Heart right ventricle (tissue), 16 donors: ENCODE data around the gene PGAP2. TPM values are rescaled to one million over a fixed set of nuclear protein-coding genes. Genes with fewer than 3 reads are reported as not detected.
"Not testable (repeated sequence)": the region's sequence is repeated elsewhere in the genome, so short reads cannot be mapped to it uniquely, and the experiment has no call there.

Source experiments
- ATAC-seq, 8 donors: fragments of 200-7000 bp; cut with Tn5 transposase; one replicate each; pipeline ENCODE4 v1.9.1; 2020; ENCODE audit warnings: mild to moderate bottlenecking in 8 of 8, moderate library complexity in 8 of 8, moderate number of reproducible peaks in 1 of 8
- DNase-seq, 2 donors: peaks; one replicate each; pipeline ENCODE4 v3.0.0-alpha.2; 2020
- H3K27ac ChIP-seq, 10 donors: fragments of 200-600 bp; sonication (generic) in 2 of 10; one replicate each; pipeline versions ENCODE4 v1.5.0 to v1.8.0; 2020 to 2022; ENCODE audit warnings: mild to moderate bottlenecking in 3 of 10
- H3K27me3 ChIP-seq, 7 donors: fragments of 200-600 bp; one replicate each; pipeline ENCODE4 v1.8.0; 2021 to 2022; ENCODE audit warnings: mild to moderate bottlenecking in 2 of 7
- H3K36me3 ChIP-seq, 9 donors: fragments of 200-600 bp; sonication (generic) in 1 of 9; one replicate each; pipeline versions ENCODE4 v1.5.0 to v1.8.0; 2020 to 2022; ENCODE audit warnings: mild to moderate bottlenecking in 2 of 9
- H3K4me1 ChIP-seq, 9 donors: fragments of 200-600 bp; sonication (generic) in 1 of 9; one replicate each; pipeline versions ENCODE4 v1.5.0 to v1.8.0; 2020 to 2022; ENCODE audit warnings: mild to moderate bottlenecking in 4 of 9
- H3K4me3 ChIP-seq, 10 donors: fragments of 200-600 bp; sonication (generic) in 2 of 10; one replicate each; pipeline versions ENCODE4 v1.5.0 to v1.8.0; 2020 to 2022; ENCODE audit warnings: mild to moderate bottlenecking in 7 of 10, moderate library complexity in 2 of 10
- H3K9me3 ChIP-seq, 11 donors: fragments of 200-600 bp in 10 of 11; sonication (generic) in 2 of 11; one replicate each; pipeline versions ENCODE4 v1.5.0 to v1.8.0; 2013 to 2022; ENCODE audit warnings: mild to moderate bottlenecking in 2 of 11, control low read depth in 1 of 11, moderate library complexity in 1 of 11
- WGBS, 2 donors: extraction: QIAGEN DNeasy Blood & Tissue Kit; methylation state at CpG; one replicate each; pipeline ENCODE4 v1.1.7; 2013; ENCODE audit warnings: inconsistent platforms in 1 of 2; 5-methylcytosine and 5-hydroxymethylcytosine counted together
- intact Hi-C, 10 donors: fragments of 100-400 bp; cut with DNase I; formaldehyde crosslinking; loops; one replicate each; pipeline versions ENCODE4 v1.11.1 to v1.14.2; 2022
- polyA plus RNA-seq, 2 donors: library from polyadenylated mRNA; stranded (reverse); fragments of 200-250 nt; gene quantifications; one replicate each; pipeline ENCODE4 v1.2.3, GENCODE V29; 2013
- total RNA-seq, 10 donors: library from RNA; stranded (reverse); fragmentation: NEBNext Ultra II Directional in 3 of 10; extraction: Animal tissue kit (Norgen Biotek cat#: 25700) in 3 of 10; gene quantifications; one replicate each; pipeline versions ENCODE4 v1.2.1 to v1.2.4, GENCODE V29; 2021 to 2023
- TF ChIP-seq, protein P1 (sequence below), 9 donors: fragments of 200-600 bp; sonication (generic) in 2 of 9; IDR thresholded peaks; one replicate each; pipeline versions ENCODE4 v1.5.0 to v1.8.0; 2021 to 2022; ENCODE audit warnings: antibody characterized with exemption in 9 of 9, mild to moderate bottlenecking in 5 of 9, moderate library complexity in 1 of 9
- donor health status: Arrhythmogenic right ventricular cardiomyopathy.
- donor health status: ischemic (EF 13 %, LVEDD 7.1; RV severe dilation, severe dysfunction).
- donor health status: healthy with polysubstance abuse.
- donor health status: DM: no; HTN: yes; CAD: no.
- donor health status: DM: no; HTN: no; CAD: no.
- donor health status: ischemic (EF 25% LVEDD 6.9; RV normal size, moderate dysfunction).
- donor health status: ischemic (EF 25% LVEDD 5.7; RV mildly dilated, moderate dysfunction).
- donor health status: healthy.
- donor health status: DM: yes; HTN: yes; CAD: no.
- donor health status: Ischemic cardiomyopathy.
- donor health status: ischemic (EF 35%, LVEDD 5.7; RV mildly dilated, moderate dysfunction).
- donor health status: nonischemic (EF 11% LVEDD 7.7; RV severe dilation, severe dysfunction).
- donor health status: DM: yes; HTN: yes; CAD: no.
- donor health status: PGD.
- donor health status: ischemic (EF 29% LVEDD 5.4; RV normal size, mild dysfunction).
- donor health status: nonischemic (EF 23%, LVEDD 6.1; RV moderate dilation, normal function).

Gene PGAP2
- total and polyA plus RNA-seq, 12 donors, result 12.7 to 29.8 (median 20.9) TPM

DNA sequence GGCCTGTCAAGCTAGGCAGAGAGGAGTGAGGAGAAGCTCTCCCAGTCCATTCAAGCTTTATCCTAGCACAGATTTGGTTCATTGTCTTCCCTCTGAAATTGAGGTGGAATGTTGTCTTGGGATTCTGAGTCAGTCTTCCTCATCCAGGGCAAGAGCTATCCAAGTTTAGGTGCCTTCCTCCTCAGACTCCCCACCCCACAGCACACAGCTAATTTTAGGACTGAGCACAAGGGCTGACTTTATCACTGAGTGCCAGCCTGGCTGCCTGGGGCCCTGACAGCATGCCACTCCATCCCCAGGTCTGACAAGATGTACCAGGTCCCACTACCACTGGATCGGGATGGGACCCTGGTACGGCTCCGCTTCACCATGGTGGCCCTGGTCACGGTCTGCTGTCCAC lies 2.6 kb downstream of the PGAP2 start:
- Histone ChIP-seq H3K4me3 (no peak overlapping the region), H3K27ac (peak overlapping the region in 9 of 10 donors; percentile 13 to 86 (median 76)), H3K36me3 (no peaks in the 10 kb centered on the region), H3K4me1 (peaks cover 0 to 55% (median 29%) of the 10 kb centered on the region in 9 donors), H3K27me3 (no peaks in the 10 kb centered on the region), H3K9me3 (no peaks in the 10 kb centered on the region)
- peak; percentile 44 to 79 (median 68) for ATAC-seq
- WGBS, 2 donors, result 66 to 79% methylated on average over 4 of the region's 4 CpGs
- TF ChIP-seq, protein P1, sequence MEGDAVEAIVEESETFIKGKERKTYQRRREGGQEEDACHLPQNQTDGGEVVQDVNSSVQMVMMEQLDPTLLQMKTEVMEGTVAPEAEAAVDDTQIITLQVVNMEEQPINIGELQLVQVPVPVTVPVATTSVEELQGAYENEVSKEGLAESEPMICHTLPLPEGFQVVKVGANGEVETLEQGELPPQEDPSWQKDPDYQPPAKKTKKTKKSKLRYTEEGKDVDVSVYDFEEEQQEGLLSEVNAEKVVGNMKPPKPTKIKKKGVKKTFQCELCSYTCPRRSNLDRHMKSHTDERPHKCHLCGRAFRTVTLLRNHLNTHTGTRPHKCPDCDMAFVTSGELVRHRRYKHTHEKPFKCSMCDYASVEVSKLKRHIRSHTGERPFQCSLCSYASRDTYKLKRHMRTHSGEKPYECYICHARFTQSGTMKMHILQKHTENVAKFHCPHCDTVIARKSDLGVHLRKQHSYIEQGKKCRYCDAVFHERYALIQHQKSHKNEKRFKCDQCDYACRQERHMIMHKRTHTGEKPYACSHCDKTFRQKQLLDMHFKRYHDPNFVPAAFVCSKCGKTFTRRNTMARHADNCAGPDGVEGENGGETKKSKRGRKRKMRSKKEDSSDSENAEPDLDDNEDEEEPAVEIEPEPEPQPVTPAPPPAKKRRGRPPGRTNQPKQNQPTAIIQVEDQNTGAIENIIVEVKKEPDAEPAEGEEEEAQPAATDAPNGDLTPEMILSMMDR (IDR thresholded peaks at IDR 0.05), result no peak
- intact Hi-C loops, result no loop called here
- DNase-seq, result peak in 1 of 2 donors; percentile 48

DNA sequence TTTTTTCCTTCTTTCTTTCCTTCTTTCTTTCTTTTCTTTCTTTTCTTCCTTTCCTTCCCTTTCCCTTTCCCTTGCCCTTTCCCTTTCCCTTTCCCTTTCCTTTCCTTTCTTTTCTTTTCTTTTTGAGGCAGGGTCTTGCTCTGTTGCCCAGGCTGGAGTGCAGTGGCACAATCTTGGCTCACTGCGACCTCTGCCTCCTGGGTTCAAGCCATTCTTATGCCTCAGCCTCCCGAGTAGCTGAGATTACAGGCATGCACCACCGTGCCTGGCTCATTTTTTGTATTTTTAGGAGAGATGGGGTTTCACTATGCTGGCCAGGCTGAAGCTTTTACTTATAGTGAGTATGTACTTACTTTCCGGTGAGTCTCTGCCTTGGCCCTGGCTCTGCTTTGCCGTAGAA lies 6.5 kb downstream of the PGAP2 start:
- DNase-seq, H3K36me3 ChIP-seq, intact Hi-C loops, H3K9me3 ChIP-seq, H3K27me3 ChIP-seq, ATAC-seq, H3K4me3 ChIP-seq: not testable (repeated sequence)
- Histone ChIP-seq H3K4me1 (peaks cover 0 to 55% (median 17%) of the 10 kb centered on the region in 9 donors), H3K27ac (peak overlapping the region in 1 of 10 donors; percentile 67)
- 95 to 96% methylated on average over 5 of the region's 5 CpGs for WGBS, 2 donors

DNA sequence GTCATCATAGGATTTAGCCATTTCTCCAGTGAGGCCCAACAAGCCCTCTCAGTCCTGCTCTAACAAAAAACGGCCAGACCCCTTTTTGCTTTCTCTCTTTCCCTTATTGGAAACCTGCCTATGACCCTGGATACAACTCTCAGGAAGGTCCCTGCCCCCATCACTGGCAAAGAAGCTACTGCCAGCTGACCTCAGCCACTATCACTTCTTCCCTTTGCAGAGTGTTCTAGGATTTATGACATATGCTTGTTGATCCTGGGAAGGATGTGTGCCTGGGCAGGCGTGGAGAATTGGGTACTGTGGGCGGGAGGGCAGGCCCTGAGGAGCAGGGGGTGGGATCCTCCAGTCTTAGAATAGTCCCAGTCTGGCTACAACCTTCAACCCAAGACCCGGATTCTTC lies 7.5 kb downstream of the PGAP2 start:
- Histone ChIP-seq H3K27ac (peak overlapping the region in 8 of 10 donors; percentile 20 to 68 (median 62)), H3K27me3 (no peaks in the 10 kb centered on the region), H3K4me3 (no peak overlapping the region), H3K36me3 (peaks cover 0 to 7% (median 0%) of the 10 kb centered on the region in 9 donors), H3K9me3 (no peaks in the 10 kb centered on the region), H3K4me1 (peaks cover 0 to 44% (median 7%) of the 10 kb centered on the region in 9 donors)
- intact Hi-C loops, result no loop called here
- TF ChIP-seq, protein P1 (IDR thresholded peaks at IDR 0.05), result no peak
- ATAC-seq, result peak in 7 of 8 donors; percentile 39 to 88 (median 66)
- no peak for DNase-seq
- WGBS, 2 donors, result 76 to 81% methylated on average over 4 of the region's 4 CpGs

DNA sequence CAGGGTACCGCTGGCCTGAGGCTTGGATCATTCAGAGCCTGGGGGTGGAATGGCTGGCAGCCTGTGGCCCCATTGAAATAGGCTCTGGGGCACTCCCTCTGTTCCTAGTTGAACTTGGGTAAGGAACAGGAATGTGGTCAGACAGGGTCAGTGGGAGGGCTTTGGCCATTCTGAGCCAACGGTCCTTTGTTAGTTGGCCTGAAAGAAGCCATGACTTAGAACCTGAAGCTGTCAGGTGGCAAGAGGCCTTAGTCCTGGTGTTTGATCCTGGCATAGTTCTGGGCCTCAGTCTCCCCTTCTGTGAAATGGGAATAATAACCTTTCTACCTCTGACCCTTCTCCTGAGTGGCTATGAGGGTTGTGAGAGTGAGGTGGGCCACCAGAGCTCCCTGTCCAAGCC lies 8.3 kb downstream of the PGAP2 start:
- no peak for ATAC-seq
- TF ChIP-seq, protein P1 (IDR thresholded peaks at IDR 0.05), result no peak

DNA sequence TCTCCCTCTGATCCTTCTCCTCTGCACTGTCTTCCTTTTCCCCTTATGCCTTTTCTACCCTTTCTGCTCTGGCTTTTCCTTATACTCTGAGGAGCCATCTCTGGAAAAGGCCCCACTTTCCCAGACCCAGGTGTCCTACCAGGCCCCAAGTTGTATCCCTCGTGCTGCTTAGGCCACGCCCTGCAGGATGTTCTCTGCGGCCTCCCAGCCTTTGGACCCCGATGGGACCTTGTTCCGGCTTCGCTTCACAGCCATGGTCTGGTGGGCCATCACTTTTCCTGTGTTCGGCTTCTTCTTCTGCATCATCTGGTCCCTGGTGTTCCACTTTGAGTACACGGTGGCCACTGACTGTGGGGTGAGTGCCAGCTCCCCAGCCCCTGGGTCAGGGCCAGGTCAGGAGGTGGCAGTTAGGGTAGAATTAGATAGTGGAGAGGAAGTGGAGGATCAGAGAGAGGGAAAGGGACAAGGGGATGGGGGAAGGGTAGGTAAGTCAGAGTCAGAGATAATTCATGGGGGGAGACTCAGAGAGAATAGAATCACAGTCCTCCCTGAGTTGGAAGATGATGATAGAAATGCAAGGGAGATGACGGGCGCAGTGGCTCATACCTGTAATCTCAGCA lies 8.9 kb downstream of the PGAP2 start:
- no peak overlapping the region for H3K4me3 ChIP-seq
- DNase-seq (no peak), ATAC-seq (no peak)
- TF ChIP-seq, protein P1 (IDR thresholded peaks at IDR 0.05), result no peak
- H3K36me3 ChIP-seq, result peaks cover 0 to 7% (median 0%) of the 10 kb centered on the region in 9 donors
- intact Hi-C loops, result no loop called here
- H3K9me3 ChIP-seq, result no peaks in the 10 kb centered on the region
- H3K4me1 ChIP-seq, result peaks cover 0 to 30% (median 5%) of the 10 kb centered on the region in 9 donors
- no peak overlapping the region for H3K27ac ChIP-seq
- no peaks in the 10 kb centered on the region for H3K27me3 ChIP-seq
- 86 to 91% methylated on average over 10 of the region's 10 CpGs for WGBS, 2 donors

More for the DNA sequence above, 8.3 kb downstream of the PGAP2 start:
- Histone ChIP-seq H3K27me3 (no peaks in the 10 kb centered on the region), H3K4me1 (peaks cover 0 to 36% (median 5%) of the 10 kb centered on the region in 9 donors), H3K27ac (peak overlapping the region in 4 of 10 donors; percentile 50 to 68 (median 66)), H3K4me3 (no peak overlapping the region), H3K36me3 (peaks cover 0 to 7% (median 0%) of the 10 kb centered on the region in 9 donors), H3K9me3 (no peaks in the 10 kb centered on the region)
- 91 to 100% methylated on average over 2 of the region's 2 CpGs for whole genome bisulfite sequencing, 2 donors
- no peak for DNase-seq
- intact Hi-C loops, result no loop called here
